Psoas muscle (tissue), 8 donors: ENCODE measurements around the gene HERC3. TPM values are rescaled to one million over a fixed set of nuclear protein-coding genes. Genes with fewer than 3 reads are reported as not detected.

Source experiments
- ATAC-seq, 4 donors: fragments of 200-7000 bp; cut with Tn5 transposase; one replicate each; pipeline ENCODE4 v1.9.1; 2020; ENCODE audit warnings: moderate library complexity in 3 of 4, mild to moderate bottlenecking in 2 of 4
- DNase-seq, 2 donors: peaks; one replicate each; pipeline ENCODE4 v3.0.0-alpha.2; 2020
- H3K27ac ChIP-seq: fragments of 200-600 bp; one replicate; pipeline ENCODE4 v1.8.0; 2022
- H3K27me3 ChIP-seq, 3 donors: fragments of 200-600 bp in 1 of 3; one replicate each; pipeline versions ENCODE4 v1.6.1 to v1.8.0; 2013 to 2022; ENCODE audit warnings: low read length in 2 of 3, mild to moderate bottlenecking in 2 of 3, moderate library complexity in 1 of 3; ENCODE audit not compliant: insufficient read depth in 3 of 3
- H3K36me3 ChIP-seq, 2 donors: fragments of 200-600 bp in 1 of 2; one replicate each; pipeline versions ENCODE4 v1.6.1 to v1.8.0; 2013 to 2022; ENCODE audit warnings: low read depth in 1 of 2, mild to moderate bottlenecking in 1 of 2, moderate library complexity in 1 of 2; ENCODE audit not compliant: insufficient read depth in 1 of 2
- H3K4me1 ChIP-seq: fragments of 200-600 bp; one replicate; pipeline ENCODE4 v1.8.0; 2022
- H3K4me3 ChIP-seq: fragments of 200-600 bp; one replicate; pipeline ENCODE4 v1.8.0; 2022; ENCODE audit warnings: mild to moderate bottlenecking
- H3K9me3 ChIP-seq: fragments of 200-600 bp; one replicate; pipeline ENCODE4 v1.8.0; 2022
- WGBS, 3 donors: extraction: QIAGEN DNeasy Blood & Tissue Kit; methylation state at CpG; one replicate each; pipeline versions ENCODE4 v1.1.6 to v1.1.7; 2013; 5-methylcytosine and 5-hydroxymethylcytosine counted together
- intact Hi-C, 2 donors: fragments of 100-400 bp; cut with DNase I; formaldehyde crosslinking; loops; one replicate each; pipeline versions ENCODE4 v1.11.0 to v1.14.2; 2022
- polyA plus RNA-seq, 3 donors: library from polyadenylated mRNA; stranded (reverse); fragments of 200-250 nt; gene quantifications; one replicate each; pipeline ENCODE4 v1.2.3, GENCODE V29; 2013
- total RNA-seq, 4 donors: library from RNA; stranded (reverse); fragmentation: NEBNext Ultra II Directional in 2 of 4; extraction: Animal tissue kit (Norgen Biotek cat#: 25700) in 2 of 4; gene quantifications; one replicate each; pipeline versions ENCODE4 v1.2.1 to v1.2.4, GENCODE V29; 2021 to 2023
- TF ChIP-seq, protein P1 (sequence below): fragments of 200-600 bp; IDR thresholded peaks from one replicate; pipeline ENCODE4 v1.8.0; 2022; ENCODE audit warnings: antibody characterized with exemption
- donor health status: healthy with polysubstance abuse.
- donor health status: DM: no; HTN: no; CAD: no; lungs with moderate emphysema.
- donor health status: Bipolar disorder and iron deficiency.
- donor health status: healthy.
- donor health status: DM: yes; HTN: yes; CAD: no.
- donor health status: DM: no; HTN: no; CAD: no.
- donor health status: DM: no; HTN: no; CAD: no.
- donor health status: DM: yes; HTN: yes; CAD: no.

Gene HERC3
- total and polyA plus RNA-seq, 7 donors = 9.5 to 35.8 (median 20.4) TPM

DNA sequence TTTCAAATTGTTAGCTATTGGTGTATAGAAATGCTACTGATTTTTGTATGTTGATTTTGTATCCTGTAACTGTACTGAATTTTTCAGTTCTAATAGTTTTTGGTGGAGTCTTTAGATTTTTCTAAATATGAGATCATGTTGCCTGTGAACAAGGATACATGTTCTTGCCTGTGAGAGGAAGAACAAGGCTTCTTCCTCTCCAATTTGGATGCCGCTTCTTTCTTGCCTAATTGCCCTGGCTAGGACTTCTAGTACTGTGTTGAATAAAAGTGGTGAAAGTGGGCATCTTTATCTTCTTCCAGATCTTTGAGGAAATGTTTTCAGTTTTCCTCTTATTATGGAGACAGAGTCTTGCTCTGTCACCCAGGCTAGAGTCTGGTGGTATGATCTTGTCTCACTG, 121.5 kb downstream of the HERC3 start:
- peaks cover 8 to 32% of the 10 kb centered on the region in 2 donors for H3K36me3 ChIP-seq
- 48 to 100% (median 68%) methylated on average over 1 of the region's 1 CpG for WGBS, 3 donors

DNA sequence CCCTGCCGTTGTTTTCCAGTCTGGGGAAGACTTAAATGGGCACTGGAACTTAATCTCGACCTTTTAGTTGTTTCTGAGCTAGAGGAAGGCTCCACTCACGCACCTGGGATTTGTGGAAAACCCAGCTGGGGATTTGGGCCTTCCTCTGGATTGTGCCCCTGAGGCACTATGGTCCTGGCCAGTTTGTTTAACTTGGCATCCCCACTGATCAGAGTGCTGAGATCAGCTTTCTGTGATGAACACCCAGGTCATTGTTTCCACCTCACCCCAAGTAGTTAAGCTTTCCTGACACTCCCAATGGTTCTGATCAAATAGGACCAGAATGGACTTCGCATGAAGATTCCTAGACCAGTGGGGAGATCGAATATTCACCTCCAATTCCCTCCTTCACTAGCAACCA, 125.8 kb downstream of the HERC3 start:
- DNase-seq (no peak), ATAC-seq (no peak)
- TF ChIP-seq, protein P1, sequence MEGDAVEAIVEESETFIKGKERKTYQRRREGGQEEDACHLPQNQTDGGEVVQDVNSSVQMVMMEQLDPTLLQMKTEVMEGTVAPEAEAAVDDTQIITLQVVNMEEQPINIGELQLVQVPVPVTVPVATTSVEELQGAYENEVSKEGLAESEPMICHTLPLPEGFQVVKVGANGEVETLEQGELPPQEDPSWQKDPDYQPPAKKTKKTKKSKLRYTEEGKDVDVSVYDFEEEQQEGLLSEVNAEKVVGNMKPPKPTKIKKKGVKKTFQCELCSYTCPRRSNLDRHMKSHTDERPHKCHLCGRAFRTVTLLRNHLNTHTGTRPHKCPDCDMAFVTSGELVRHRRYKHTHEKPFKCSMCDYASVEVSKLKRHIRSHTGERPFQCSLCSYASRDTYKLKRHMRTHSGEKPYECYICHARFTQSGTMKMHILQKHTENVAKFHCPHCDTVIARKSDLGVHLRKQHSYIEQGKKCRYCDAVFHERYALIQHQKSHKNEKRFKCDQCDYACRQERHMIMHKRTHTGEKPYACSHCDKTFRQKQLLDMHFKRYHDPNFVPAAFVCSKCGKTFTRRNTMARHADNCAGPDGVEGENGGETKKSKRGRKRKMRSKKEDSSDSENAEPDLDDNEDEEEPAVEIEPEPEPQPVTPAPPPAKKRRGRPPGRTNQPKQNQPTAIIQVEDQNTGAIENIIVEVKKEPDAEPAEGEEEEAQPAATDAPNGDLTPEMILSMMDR = no peak
- Histone ChIP-seq H3K27me3 (no peaks in the 10 kb centered on the region), H3K9me3 (peaks cover 14% of the 10 kb centered on the region), H3K36me3 (peaks cover 4 to 21% of the 10 kb centered on the region in 2 donors), H3K4me3 (no peak overlapping the region), H3K4me1 (peaks cover 25% of the 10 kb centered on the region), H3K27ac (no peak overlapping the region)
- intact Hi-C loops = loop anchor here in 1 of 2 donors (10.0 kb wide), 1 partner anchor 57 kb away; no protein-coding TSS in a partner anchor
- WGBS, 3 donors = 97 to 98% (median 98%) methylated on average over 5 of the region's 5 CpGs

More for the DNA sequence above, 121.5 kb downstream of the HERC3 start:
- Histone ChIP-seq H3K4me3 (no peak overlapping the region), H3K4me1 (peaks cover 10% of the 10 kb centered on the region), H3K9me3 (peaks cover 14% of the 10 kb centered on the region), H3K27me3 (no peaks in the 10 kb centered on the region), H3K27ac (peak overlapping the region; percentile 43)
- ATAC-seq = peak in 2 of 4 donors; percentile 67 to 83
- DNase-seq = no peak
- TF ChIP-seq, protein P1 = no peak
- intact Hi-C loops = loop anchor here in 1 of 2 donors (10.0 kb wide), 1 partner anchor 61 kb away; no protein-coding TSS in a partner anchor

DNA sequence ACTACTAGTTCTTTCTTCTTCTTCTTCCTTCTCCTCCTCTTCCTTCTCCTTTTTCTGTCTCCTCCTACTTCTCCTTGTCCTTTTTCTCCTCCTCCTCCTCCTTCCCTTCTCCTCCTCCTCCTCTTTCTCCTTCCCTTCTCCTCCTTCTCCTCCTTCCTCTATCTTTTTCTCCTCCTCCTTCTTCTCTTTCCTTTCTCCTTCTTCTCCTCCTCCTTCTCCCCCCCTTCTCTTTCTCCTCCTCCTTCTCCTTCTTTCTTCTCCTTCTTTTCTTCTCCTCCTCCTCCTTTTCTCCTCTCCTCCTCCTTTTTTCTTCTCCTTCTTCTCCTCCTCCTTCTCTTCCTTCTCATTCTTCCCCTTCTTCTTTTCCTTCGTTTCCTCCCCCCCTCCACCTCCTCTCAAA, 127.1 kb downstream of the HERC3 start:
- Histone ChIP-seq H3K27me3 (no peaks in the 10 kb centered on the region), H3K36me3 (peaks cover 4 to 27% of the 10 kb centered on the region in 2 donors), H3K27ac (no peak overlapping the region), H3K4me1 (peaks cover 25% of the 10 kb centered on the region), H3K9me3 (peaks cover 14% of the 10 kb centered on the region), H3K4me3 (no peak overlapping the region)
- TF ChIP-seq, protein P1 = no peak
- DNase-seq = no peak
- intact Hi-C loops = loop anchor here in 1 of 2 donors (10.0 kb wide), 1 partner anchor 55 kb away; no protein-coding TSS in a partner anchor
- WGBS, 3 donors = 93 to 100% (median 96%) methylated on average over 1 of the region's 1 CpG
- ATAC-seq = no peak

DNA sequence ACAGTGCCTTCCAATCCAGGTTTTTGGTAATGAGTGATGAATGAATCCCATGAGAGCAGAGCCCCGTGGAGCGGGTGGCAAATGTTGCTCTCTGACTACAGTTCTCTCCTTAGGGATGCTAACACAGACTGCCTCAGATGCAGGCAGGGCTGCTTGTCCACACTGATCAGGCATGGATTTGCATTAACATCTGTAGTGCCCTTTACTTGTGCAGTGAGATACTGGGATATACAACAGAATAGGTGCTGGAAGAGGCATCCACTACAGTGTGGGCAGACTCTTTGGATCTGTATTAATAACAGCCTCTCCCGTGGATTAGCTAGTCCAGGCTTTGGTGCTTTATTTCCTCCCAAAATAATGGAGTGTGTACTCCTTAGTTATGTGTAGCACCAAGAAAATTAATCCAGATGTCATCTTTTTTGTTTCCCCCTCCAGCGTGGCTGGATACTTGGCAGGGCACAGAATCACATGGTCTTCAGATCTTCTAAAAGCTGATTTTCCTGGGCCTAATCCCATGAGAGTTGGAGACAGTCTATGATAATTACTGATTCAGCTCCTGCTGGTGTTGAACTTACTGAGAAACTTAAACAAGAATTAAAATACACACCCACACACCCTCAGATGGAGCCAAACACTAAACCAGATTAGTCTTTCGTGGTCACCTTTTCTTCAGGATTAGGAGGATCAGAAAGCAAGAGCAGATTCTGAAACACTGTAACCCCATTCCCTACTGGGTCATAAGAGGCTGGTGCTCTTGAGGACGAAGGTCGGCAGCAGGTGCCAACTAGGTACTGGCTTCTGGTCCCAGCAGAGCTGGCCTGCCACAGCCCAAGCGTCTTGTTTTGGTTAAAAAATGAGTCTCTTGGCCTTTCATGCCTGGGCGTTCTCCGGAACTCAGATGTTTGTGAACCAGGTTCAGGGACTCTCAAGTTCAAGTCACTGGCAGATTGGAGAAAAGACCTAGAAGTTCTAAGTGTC, 128.5 kb downstream of the HERC3 start:
- Histone ChIP-seq H3K9me3 (peaks cover 14% of the 10 kb centered on the region), H3K36me3 (peaks cover 4 to 40% of the 10 kb centered on the region in 2 donors), H3K27me3 (no peaks in the 10 kb centered on the region), H3K27ac (peak overlapping the region; percentile 46), H3K4me3 (no peak overlapping the region), H3K4me1 (peaks cover 37% of the 10 kb centered on the region)
- 43 to 64% (median 46%) methylated on average over 10 of the region's 10 CpGs for WGBS, 3 donors
- TF ChIP-seq, protein P1 = no peak
- ATAC-seq (peak; percentile 14 to 46 (median 33)), DNase-seq (no peak)
- intact Hi-C loops = no loop called here
